ENCODE data around the gene TBC1D26.
"Not testable (repeated sequence)": the region's sequence is repeated elsewhere in the genome, so short reads cannot be mapped to it uniquely, and the experiment has no call there.

TBC1D26 gene

DNA sequence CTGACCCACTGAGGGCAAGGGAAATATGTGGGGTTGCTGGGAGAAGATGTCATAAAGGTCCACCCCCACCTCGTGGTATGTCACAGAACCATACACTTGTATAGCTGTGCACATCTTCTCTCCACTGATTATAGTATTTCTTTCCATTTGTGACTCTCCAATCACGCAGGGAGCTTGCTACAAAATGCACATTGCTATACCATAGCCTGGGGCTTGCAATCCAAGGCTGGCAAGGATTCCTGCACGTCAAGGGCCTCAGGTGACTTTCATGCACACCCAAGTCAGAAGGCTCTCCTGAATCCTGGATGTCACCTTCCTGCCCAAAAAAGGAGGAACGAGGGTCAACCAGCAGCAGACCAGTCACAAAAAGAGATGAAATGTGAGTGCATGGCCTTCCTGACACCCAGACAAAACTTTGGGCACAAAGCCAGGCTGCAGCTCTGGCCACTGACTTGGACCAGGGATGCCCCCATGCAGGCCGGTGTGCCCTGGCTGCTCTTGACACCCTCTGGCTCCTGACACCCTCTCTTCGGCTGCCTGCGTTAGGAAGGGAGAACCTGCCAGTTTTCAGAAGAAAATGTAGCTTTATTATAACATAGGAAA is 12.1 kb downstream of the TBC1D26 start:
- DNase-seq, result no peak

DNA sequence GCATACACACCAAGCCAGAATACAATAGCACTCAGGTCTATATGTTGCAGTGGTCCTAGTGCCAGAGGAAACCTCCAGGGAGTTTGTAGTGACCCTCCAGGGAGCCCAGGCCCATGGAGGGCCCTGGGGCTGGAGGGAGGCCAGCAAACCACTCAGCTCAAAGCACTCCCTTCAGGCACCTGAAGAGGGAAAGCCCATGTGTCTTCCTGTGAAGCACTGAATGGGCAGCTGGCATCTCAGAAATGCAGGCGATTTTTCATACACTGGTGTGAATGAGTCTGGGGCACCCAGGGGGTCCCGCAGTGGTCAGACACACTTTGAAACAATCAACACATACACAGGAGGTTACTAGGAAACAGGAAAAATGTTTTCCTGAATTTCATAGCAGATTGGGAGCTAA is 12.8 kb downstream of the TBC1D26 start:
- no peak for DNase-seq

DNA sequence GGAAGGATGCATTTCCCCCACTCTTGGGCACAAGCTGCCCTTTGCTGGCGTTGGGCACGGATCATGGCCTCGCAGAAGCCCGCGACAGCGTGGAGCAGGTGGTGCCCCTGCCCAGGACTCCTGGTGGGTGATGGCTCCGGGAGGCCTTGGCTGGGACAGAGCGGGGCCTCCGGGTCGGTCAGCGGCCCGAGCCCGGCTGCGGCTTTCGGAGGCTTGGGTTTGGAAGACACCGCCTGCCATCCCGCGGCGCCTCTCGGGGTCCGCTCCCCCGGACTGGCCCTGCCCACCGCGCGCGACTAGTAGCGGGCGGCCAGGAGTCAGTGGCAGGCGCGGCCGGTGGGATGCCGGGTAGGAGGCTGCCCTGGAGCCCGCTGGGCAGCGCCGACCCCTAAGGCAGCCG is 17.3 kb downstream of the TBC1D26 start:
- not testable (repeated sequence) for DNase-seq

DNA sequence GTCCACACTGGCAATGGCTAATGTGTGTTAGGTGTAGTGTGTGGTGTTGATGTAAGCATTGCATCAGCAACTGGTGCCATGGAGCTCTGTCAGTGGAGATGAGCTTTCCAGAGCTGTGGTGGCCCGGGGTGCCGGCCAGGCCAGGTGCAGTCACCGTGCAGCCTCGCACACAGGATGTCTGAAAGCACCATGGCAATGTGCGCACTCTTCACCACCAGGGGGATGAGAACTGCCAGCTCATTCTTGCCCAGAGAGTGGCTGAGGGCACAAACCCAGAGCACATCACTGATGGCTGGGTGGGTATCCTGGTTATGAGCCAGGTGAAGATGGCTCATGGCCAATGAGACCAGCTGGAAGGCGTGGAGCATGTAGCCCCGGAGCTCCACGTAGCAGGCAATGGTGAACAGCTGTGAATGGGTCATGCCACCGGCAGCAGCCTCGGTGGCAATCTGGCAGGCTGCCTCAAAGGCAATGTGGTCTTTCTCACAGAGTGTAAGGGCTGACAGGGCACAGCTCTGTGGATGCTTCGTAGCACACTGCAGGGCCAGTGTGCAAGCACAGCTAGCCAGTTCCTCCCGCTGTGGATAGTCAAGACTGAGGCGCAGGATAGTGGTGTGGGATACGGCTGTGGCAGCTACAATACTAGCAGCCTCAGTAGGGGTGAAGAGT is 36.9 kb downstream of the TBC1D26 start:
- not testable (repeated sequence) for DNase-seq

DNA sequence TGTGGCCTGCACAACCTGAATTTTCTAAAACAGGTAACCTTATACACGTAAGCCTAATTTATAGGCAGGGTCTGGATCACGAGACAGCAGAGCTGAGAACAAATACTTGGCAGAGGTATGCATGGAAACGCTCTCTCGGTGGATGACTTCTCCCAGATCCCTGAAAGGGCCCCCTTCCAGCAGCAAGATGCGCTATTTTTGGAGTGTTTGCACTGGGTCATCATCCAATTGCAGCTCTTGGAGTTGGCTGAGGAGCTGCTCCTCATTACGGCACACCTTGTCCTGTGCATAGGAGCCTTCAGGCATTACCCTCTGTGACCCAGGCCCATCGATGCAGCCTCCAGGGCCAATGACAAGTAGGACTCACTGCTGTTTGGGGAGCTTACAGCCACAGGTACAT is 38.6 kb downstream of the TBC1D26 start:
- not testable (repeated sequence) for DNase-seq

DNA sequence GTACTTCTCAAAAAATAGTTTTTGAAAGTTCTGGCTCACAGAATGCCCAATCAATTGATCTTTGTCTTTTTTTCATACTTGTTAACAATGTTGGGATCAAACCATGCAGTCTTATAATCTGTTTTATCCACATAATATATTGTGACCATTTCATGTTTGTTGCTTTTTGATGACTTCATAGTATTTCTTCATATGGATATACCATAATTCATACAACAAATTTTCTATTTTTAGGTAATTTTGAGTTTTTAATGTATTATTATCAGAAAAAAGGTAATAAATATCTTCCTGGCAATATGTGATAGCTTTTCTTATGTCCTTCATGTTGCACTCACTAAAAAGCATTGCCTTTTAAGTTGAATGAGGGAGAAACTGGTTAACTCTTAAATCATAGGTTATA is 44.8 kb downstream of the TBC1D26 start:
- no peak for DNase-seq

DNA sequence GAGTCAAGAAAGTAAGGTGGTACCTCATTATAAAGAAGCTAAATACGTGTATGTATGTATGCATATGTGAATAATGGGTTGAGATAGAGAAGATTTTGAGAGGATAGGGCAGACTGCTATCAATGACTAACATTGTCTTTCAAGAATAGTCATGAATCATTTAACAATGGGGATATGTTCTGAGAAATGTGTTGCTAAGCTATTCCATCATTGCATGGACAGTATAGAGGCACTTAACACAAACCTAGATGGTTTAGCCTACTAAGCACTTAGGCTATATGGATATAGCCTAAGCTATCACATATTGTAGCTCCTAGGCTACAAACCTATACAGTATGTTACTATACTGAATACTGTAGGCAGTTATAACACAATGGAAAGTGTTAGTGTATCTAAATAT is 45.2 kb downstream of the TBC1D26 start:
- no peak for DNase-seq

DNA sequence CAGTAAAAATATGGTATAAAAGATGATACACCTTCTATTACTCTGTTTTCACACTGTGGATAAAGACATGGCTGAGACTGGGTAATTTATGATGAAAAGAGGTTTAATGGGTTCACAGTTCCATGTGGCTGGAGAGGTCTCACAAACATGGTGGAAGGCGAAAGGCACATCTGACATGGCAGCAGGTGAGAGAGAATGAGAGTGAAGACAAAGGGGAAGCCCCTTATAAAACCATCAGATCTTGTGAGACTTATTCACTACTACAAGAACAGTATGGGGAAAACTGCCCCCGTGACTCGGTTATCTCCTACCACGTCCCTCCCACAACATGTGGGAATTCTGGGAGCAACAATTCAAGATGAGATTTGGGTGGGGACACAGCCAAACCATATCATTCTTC is 45.6 kb downstream of the TBC1D26 start:
- DNase-seq, result no peak

DNA sequence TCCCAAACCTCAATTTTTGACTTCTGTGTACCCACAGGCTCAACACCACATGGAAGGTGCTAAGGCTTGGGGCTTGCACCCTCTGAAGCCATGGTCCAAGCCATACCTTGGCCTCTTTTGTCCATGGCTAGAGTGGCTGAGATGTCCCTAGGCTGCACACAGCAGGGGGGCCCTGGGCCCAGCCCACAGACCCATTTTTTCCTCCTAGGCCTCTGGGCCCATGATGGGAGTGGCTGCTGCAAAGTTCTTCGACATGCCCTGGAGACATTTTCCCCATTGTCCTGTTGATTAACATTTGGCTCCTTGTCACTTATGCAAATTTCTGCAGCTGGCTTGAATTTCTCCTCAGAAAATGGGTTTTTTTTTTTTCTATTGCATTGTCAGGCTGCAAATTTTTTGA is 47.0 kb downstream of the TBC1D26 start:
- DNase-seq, result no peak

DNA sequence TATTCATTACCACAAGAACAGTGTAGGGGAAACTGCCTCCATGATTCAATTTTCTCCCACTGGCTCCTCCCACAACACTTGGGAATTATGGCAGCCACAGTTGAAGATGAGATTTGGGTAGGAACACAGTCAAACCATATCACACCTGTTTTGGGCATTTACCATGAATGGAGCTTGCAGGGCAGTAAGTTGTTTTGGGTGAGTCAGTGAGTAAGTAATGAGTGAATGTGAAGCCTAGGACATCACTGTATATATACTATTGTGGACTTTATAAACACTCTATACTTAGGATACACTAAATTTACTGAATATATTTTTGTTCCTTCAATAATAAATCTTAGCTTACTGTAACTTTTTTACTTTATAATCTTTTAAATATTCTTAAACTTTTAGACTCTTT is 48.1 kb downstream of the TBC1D26 start:
- DNase-seq, result no peak

DNA sequence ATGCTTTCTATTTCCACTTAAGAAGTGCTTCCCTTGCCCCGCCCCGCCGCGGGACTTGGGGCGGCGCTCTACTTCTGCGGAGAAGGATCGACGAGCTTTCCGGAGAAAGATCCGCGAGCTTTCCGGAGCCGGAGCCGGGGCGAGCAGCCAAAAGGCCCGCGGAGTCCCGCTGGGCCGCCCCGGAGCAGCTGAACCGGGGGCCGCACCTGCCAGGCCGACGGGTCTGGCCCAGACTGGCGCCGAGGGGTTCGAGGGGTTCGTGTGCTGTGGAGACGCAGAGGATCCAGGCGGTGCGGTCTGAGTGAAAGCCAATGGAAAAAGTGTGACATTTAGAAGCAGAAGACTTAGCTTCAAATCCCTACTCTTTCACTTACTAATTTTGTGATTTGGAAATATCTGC is 50.8 kb downstream of the TBC1D26 start:
- no peak for DNase-seq

DNA sequence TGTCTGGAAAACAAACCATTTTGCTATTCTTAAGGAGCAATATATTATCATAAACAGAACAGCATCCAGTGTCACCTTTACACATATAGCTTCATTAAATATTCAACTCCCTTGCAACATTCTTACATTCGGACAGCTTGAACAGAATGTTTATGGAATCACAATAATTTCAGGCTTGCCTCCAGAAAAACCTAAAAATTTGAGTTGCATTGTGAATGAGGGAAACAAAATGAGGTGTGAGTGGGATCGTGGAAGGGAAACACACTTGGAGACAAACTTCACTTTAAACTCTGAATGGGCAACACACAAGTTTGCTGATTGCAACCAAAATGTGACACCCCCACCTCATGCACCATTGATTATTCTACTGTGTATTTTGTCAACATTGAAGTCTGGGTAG is 51.4 kb downstream of the TBC1D26 start:
- DNase-seq, result no peak

DNA sequence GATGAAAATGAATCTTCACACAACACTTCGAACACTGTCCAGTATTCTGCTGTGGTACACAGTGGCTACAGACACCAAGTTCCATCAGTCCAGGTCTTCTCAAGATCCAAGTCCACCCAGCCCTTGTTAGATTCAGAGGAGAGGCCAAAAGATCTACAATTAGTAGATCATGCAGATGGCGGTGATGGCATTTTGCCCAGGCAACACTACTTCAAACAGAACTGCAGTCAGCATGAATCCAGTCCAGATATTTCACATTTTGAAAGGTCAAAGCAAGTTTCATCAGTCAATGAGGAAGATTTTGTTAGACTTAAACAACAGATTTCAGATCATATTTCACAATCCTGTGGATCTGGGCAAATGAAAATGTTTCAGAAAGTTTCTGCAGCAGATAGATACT is 52.3 kb downstream of the TBC1D26 start:
- DNase-seq, result not testable (repeated sequence)

DNA sequence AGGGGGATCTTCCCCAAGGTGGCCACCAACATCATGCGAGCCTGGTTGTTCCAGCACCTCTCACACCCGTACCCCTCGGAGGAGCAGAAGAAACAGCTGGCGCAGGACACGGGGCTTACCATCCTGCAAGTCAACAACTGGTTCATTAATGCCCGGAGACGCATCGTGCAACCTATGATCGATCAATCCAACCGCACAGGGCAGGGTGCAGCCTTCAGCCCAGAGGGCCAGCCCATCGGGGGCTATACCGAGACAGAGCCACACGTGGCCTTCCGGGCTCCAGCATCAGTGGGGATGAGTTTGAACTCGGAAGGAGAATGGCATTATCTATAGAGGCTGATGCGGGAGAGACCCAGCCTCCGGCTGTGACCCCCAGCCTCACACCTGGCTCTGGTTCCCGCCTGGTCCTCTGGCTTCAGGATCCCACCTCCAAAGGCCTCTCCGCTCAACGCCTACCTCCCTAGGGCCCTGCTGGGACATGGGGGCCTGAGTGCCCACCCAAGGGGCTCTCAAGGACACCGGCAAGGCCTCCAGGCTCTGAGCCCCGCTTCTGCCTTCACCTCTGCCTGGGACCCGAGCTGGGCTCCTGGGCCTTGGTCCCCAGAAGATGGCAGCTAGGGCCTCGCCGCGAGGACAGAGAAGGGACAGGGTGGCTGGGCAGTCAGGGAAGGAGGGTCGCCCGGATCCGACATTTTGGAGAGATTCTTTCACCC is 55.4 kb downstream of the TBC1D26 start:
- DNase-seq, result not testable (repeated sequence)

DNA sequence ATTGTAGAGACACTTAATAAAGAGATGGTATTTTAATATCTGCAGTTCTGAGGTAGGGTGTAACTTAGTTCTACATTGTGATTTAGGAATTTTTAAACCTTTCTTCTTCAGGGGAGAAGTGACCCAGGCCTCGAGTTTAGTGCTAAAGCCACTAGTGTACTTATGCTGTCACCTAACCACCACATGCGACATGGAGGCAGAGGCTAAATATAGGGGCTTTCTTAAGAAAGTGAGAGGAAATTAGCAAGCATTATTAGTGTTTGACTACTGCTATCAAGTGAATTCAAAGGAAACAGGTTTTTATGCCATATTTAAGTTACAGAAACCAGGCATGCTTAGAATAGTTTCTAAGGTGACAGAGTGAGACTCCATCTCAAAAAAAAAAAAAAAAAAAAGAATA is 56.3 kb downstream of the TBC1D26 start:
- not testable (repeated sequence) for DNase-seq

Data from NCI-H1048 (cell line).